ENCODE measurements around the gene VWC2L.

VWC2L gene

DNA sequence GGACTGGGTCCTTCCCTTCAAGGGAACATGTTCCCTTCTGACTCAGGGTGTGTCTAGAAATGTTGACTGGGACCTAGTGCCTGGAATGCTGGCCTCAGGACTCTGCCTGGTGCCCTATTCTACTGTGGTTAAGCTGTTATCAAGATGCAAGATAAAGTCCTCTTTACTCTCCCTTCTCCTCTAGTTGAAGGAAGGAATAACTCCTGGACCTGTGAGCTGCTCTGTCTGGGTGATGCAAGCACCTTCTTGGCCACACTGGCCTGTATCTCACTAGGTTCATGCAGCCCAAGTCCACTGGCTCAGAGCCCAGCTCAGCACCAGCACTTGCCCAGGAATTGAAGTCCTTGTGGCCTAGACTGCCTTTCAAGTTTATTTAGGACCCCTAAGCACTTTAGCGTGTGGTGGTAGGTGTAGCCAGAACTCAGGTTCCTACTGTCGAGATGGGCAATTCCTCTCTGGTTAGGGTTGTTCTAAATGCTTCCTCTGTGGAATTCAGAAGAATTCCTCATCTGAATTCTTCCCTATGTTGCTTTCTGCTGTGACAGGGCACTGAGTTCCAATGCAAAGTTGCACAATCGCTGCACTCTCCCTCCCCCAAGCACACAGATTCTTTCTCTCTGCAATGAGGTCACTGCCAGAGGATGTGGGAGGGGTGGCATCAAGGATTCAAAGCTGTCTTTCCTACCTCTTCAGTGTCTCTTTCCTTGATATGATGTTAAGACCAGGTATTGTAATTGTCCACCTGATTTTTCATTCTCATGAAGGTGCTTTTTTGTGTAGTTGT, 54.7 kb downstream of the VWC2L start:
- DNase-seq (ENCODE audit: low read depth), result peak; percentile 58

DNA sequence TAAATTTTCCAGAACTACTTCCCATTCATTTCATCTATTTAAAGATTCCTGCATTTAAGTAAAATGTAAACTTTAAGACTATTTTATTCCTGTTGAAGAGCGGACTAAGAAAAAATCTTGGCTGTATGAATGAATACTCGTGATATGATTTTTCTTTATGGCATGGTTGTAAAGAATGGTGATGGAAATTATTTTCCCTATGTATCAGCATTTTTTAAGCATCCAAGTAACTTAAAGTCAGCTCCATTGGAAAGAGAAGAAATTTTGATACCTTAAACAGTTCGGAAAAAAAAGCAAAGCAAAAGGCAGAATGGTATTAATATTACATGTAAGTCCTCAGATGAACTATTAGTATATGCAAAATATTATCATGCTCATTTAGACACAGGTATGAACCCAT, 58.9 kb downstream of the VWC2L start:
- DNase-seq (ENCODE audit: low read depth), result no peak

DNA sequence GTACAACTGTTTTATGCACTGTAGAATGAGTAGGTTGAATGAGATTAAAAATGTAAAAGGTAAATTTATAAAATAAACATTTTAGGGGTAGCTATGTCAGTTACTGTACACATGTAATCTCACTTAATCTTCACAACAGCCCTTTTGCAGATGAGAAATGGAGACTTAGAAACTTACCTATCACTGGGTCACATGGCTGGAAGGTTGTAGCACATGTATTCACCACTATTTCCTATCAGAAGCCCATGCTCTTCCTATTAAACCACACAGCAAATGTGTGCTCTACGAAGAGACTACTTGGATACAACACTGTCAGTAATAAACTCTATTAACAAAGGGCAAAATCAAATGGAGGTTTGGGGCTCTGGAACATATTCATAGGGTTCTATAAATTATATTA, 60.5 kb downstream of the VWC2L start:
- DNase-seq (ENCODE audit: low read depth), result no peak

DNA sequence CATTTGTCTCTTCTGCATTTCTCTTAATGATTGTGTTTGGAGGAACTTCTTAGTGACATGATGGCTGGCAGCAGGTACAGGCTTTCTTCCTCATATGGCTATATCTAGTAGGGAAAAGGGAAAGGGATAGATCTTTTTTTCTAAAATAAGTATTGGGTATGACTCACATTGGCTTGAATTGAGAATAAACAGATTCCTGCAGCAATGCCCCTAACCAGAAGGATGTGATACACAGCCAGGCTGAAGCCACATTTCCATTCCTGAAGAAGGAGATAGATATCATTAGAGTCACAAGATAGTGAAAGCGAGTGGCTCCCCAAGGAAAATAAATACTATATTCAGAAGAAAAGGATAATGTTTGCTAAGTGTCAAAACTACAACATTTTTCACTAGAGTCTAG, 61.1 kb downstream of the VWC2L start:
- no peak for DNase-seq (ENCODE audit: low read depth)

DNA sequence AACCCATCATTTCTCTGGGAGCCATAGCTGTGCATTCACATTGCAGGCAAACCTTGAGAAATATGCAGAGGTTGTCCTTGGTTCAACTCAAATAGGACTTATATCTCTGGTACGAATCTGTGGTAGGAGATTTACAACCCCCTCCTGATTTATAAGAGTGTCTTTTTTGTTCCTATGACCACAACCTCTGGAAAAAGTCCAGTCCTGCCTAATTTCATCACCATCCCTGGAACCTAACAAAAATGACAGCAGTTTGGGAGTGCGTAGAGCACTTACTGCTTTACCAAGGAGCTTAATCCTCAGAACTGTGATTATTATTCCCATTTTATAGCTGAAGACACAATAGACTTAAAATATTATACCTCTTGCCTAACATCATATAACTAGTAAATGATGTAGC, 66.5 kb downstream of the VWC2L start:
- DNase-seq (ENCODE audit: low read depth), result no peak

DNA sequence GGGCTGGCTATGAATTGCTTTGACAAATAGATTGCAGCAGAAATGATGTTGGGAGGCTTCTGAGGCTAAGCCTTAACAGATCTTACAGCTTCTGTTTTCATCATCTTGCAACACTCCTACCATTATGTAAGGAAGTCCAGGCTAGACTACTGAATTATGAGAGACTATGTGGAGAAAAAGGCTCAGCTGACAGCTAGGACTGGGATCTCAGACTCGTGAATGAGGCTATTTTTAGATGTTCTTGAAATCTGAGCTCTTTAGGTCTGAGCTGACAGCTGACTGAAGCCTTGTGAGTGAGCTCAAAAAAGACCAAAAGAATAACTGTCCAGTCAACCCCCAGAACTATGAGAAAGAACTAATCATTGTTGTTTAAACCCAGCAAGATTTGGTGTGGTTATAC, 70.3 kb downstream of the VWC2L start:
- DNase-seq (ENCODE audit: low read depth), result peak; percentile 76

DNA sequence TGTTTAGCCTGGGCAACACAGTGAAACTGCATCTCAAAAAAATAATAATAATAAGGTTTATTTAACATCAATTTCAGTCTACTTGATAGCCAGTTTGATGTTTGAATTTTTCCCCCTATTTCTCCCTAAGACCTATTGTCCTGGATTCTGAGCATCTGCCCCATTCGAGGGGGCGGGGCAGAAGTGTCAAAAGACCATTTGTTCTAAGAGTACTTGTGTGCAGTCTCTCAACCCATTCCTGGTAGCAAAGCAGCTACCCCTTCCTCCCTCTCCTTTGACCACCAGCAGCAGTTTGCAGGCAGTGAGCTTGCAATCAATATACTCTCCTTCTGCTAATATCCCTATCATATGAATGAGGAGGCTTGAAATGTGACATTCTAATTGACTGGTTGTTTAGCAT, 71.9 kb downstream of the VWC2L start:
- DNase-seq (ENCODE audit: low read depth), result no peak

DNA sequence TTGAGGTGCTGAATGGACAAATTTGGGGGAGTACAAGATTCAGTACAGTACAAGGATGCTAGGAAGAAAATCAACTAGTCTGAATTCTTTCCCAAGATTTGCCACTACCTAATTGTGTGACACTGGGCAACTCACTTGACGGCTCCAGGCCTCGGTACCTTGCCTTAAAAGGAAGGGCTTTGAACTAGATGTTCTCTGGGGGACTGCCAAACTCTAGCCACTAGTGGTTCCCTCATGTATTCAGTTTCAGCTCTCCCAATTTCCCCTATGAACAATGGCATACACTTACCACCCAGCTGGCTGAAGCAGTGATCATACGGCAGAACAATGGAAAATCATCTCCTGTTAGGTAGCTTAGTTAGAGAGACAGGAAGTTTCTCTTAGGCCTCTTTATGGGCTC, 73.4 kb downstream of the VWC2L start:
- no peak for DNase-seq (ENCODE audit: low read depth)

DNA sequence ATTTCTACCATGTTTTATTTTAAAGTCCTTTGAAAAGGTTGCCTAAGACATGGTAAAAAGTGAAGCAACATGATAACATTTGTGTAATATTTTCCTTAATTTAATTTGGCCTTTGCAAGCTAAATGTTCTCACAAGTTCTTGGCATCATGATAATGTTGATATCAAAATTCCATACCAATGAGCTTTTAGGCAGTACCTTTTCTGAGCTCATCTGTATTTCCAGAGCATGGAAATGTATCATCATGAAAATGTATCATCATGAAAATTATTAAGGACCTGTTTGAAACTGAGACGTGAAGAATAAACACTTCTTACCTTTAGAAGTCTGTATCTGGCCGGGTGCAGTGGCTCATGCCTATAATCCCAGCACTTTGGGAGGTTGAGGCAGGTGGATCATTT, 73.8 kb downstream of the VWC2L start:
- no peak for DNase-seq (ENCODE audit: low read depth)

DNA sequence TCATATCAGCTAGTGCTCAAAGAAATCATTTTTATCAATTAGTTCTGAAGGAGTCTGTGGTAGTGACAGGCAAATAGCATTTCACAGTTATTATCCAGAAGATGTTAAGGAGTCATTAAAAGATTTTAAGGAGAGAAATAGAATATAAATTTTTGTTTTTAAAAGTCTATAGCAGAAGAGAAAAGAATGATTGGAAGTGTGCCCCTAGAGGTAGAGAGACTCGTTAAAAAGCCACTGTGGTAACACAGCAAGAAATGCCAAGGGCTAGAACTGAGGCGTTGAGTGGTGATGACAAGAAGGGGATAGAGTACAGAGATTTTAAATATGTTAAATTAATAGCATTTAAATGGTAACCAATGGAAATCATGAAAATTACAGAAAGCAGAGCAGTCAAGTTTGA, 78.3 kb downstream of the VWC2L start:
- no peak for DNase-seq (ENCODE audit: low read depth)

DNA sequence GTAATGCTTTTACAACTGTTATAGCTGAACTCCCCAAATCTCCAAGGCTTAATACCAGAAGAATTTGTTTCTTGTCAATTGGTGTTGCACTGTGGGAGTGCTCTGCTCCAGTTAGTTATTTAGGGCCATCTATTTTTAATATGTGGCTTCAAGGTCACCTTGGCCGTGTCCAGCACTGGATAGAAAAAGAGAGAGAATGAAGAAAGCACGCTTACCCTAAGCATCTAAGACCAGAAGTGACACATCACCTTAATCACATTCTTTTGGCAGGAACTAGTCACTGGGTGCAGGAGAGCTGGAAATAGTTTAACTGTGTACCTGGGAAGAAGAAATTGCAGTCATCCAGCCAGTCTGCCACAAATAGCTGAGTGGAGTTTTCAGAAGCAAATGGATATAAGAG, 78.8 kb downstream of the VWC2L start:
- no peak for DNase-seq (ENCODE audit: low read depth)

DNA sequence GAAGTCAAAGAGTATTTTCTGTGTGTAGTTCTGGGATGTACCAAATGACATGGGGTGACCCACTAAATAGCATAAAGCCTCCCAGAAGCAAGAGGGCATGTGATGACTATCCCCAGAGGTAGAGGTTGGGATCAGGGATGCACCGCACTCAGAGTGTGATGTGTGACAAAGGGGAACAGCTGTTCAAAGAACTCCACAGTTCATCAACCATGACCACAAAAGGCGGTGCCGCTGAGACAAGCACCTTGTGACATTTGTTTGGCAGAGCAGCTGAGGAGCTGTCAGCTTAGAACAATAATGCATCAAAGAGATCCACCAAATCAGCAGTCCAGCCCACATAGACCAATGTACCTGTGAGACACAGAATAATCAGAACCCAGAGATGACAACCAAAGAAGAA, 81.3 kb downstream of the VWC2L start:
- no peak for DNase-seq (ENCODE audit: low read depth)

DNA sequence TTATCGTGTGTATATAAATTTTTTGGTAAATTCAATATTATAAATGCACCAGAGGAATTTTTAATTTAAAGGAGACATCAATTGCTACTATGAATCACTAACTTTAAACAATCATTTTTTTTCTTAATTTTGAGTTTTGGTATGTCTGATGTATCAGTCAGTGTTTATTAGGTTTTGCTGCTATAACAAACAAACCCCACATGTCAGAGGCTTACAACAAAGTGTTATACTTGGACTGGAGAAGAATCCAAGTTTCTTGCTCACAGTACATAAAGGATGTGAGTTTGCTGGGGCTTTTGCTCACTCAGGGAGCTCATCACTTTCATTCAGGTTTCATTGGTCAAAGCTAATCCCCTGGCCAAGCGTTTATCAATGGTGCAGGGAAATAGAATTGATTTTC, 81.8 kb downstream of the VWC2L start:
- DNase-seq (ENCODE audit: low read depth), result no peak

DNA sequence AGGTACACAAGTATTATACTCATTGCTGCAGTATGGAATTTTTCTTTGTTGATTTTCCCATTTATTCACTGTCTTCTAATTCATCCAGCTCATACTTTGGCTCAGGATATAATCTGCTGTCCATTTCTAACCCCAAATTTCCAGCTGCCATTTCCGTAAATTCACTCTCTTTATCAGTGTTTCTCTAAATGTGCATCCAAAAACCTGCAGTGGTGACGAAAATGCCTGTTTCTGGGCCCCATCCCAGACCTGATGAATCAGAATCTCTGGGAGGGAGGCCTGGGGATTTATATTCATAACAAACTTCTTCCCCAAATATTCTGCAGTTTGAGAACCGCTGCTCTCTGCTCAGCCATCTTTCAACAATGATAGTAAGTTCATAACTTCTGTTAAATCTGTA, 86.6 kb downstream of the VWC2L start:
- DNase-seq (ENCODE audit: low read depth), result no peak

DNA sequence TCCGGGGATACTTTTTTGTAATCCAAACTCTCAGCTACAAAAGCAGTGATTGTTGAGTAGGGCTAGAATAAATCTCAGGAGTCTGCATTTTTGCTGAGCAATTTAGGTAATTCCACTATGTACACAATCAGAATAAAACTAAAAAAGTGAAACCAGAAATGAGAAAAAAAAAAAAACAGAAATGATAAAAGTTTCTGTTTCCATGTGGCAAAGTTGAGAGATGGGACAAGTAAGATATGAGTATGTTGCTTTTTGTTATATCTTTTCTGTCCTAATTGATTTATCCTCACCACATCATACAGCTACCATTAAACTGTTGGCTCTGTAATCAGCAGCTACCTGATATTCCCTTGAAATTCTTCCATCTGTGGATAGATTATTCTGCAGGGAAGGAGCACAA, 92.7 kb downstream of the VWC2L start:
- DNase-seq (ENCODE audit: low read depth), result no peak

DNA sequence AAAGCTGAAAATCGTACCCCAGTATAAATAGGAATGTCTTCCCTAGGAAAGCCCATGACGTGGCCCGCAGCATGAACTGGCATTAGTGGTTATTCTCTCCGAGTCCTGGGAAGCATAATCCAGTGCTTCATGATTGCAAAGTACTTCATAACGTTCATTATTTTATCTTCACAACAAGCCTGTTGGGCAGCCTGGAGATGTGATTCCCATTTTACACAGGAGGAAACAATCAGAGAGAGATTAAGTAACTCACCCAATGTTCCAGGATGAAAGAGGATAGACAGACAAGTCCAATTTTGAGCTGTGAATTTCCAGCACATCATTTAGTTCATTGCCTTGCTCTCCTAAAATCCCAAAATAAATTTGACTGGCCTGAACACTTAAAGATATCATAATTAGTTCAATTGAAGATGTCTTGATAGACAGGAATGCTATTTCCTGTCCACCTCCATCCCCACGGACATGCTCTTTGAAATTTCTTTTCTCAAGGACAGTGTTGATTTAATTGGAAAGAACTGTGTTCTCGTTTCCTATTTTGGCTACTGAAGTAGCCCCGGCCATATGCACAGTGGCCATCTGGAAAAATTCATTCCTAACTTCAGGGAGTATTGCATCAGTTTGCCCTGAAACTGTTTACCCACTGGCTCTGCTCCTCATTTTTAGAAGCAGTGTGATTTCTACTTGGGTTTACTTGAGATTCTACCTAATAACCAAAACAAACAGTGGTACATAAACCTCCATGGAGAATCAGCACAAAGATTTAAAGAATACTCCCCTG, 93.9 kb downstream of the VWC2L start:
- no peak for DNase-seq (ENCODE audit: low read depth)

DNA sequence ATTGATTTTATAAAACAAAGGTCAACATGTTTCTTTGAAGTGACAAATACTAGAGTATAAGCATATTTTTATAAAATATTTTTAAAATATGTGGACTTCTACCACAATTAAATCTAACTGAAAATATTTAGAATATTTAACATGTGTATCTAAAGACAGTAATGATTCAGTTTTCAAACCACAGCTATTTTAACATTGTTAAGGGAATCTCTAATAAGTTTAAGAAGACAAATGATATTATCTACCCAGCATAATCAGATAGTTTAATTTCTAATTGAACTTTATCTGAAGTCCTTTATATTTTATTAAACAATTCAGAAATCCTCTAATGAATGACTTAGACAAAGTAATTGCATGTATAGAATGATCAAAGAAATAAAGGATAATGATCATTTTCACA, 96.2 kb downstream of the VWC2L start:
- DNase-seq (ENCODE audit: low read depth), result no peak

DNA sequence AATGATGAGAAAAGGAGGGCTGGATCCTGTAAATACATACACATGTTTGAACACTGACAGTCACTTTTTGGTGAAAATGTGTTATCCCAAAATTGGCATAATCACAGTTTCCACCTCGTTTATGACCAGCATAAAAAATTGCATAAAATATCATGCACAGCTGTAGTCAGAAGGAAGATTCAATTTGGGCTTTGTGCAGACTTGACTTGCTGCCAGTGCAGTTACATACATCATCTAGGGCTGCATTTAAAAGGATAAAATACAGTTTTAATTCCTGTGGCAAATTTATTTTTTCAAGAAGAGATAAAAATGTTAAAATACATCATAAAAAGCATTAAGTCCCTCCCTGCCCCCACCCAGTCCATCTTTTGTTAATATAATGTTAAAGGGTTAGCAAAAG, 103.8 kb downstream of the VWC2L start:
- no peak for DNase-seq (ENCODE audit: low read depth)

DNA sequence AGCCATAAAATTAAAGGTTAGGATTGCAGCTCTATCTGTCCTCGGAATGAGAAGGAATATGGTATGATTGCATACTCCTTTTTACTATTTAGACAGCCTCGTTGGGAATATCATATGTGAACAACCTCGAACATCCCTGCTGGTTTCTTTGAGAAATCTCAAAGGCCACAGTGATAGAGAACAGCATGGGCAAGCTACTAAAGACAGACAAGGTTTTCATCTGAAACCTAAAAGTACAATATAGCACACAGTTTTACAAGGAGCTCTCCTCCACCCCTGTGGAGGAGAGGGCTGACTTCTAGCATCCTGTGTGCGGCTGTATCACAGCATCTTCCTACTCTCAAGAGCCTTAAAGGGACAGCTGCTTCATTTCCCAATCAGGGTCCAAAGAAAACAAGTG, 104.3 kb downstream of the VWC2L start:
- no peak for DNase-seq (ENCODE audit: low read depth)

DNA sequence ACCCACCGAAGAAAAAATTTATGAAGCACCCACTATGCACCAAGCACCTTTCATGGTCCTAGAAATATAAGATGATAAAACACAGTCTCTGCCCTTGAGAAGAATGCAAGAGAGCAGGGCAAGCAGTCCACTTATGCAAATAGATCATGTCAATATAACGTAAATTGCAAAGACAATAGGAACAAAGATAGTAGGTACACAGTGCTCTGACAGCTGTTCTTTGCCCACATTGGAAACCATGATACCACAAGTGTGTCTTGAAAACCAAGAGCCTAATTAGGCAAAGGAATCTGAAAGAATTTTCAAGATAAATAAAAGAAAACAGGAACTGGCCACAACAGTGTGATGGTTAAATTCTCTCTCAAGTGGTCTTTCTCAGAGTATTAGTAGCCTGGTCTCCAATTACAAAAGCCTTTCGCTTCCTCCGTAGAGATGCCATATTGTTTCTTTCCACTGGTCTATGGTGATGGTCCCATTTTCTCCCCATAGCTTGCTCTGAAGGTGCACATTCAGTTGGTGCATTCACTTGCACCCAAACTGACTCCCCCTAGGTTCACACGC, 108.5 kb downstream of the VWC2L start:
- DNase-seq (ENCODE audit: low read depth), result no peak

DNA sequence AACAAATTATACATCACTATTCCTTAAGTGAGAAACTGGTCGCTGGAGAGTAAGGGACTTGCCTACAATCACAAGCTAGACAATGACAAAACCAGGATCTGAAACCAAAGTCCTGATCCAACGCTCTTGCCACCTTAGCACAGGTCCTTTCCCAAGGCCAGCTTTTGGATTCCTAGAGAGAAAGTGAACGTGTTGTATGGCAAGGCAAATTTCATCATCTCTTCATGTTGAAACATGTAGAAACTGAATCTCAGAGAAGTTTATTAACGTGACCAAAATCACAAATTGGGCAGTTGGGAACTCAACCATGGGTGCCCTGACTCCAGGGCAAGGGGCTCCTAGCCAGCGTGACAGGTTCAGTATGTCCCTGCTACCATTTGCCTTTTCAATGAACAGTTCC, 118.2 kb downstream of the VWC2L start:
- DNase-seq (ENCODE audit: low read depth), result no peak

DNA sequence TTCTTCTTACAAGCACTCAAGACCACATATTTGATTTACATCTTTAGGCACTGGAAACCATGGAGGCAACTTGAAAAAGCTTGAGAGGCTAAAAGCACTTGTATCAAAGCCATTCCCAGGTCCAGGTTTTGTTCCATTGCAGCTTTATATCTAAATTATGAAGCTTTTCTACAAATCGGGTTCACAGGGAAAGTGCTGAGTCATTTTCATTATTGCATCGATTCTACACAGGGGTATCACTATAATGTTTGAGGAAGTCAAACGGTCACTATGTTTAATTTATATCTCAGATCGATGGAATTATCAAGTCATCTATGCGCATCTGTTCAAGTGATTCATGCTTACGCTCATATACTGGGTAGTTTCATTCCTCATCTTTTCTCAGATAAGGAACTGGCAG, 118.7 kb downstream of the VWC2L start:
- DNase-seq (ENCODE audit: low read depth), result no peak

DNA sequence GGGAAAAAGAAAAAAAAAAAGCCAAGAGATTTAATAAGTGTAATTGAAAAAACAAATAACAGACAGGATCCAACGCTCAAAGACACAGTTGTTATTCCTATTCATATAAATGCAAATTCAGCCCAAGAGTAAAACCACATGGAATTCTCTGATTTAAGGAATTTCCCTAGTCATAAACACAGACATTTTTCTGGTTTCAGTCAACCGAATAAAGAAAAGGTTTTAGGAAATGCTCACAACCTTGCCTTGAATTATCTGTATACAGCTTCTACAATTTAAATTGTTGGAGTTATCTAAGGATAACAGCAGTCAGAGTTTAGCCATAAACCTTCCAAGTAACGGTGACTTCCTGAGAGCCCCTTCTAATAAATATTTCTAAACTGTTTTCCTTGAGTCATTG, 122.7 kb downstream of the VWC2L start:
- DNase-seq (ENCODE audit: low read depth), result no peak

DNA sequence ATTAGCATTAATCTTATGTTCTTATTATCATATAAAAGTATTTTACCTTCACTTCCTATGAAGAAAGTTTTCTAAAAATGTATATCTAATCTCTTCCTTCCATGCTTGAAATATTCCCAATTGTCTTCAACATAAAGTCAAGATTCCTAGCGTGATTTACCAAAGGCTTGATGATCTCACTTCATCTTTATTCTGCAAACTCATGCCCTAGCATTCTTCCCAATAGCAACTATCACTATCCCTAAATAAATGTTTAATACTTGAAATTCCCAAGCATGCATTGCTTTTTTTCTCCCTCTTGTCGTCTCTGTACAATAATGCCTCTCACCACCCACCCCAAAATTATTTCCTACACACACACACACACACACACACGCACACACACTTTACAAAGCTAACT, 125.8 kb downstream of the VWC2L start:
- DNase-seq (ENCODE audit: low read depth), result no peak

Data from iris pigment epithelial cell (primary cell).